Measurements from ENCODE around the gene WDPCP. TPM values are rescaled to one million over a fixed set of nuclear protein-coding genes. Genes with fewer than 3 reads are reported as not detected.

WDPCP gene
- total RNA-seq, 1 donor from 2014 or later, result 12.3 TPM

- DNase-seq, result no peak
- no peak for ATAC-seq
- no peak overlapping the region for H3K27ac ChIP-seq
- H3K4me3 ChIP-seq, result no peak overlapping the region
- H3K36me3 ChIP-seq, result no peaks in the 10 kb centered on the region
- no peaks in the 10 kb centered on the region for H3K9me3 ChIP-seq
- intact Hi-C loops (cut with DNase I), result no loop called here
- H3K4me1 ChIP-seq, result no peaks in the 10 kb centered on the region
- no peaks in the 10 kb centered on the region for H3K27me3 ChIP-seq (ENCODE audit: low read depth)
- TF ChIP-seq, protein P1, sequence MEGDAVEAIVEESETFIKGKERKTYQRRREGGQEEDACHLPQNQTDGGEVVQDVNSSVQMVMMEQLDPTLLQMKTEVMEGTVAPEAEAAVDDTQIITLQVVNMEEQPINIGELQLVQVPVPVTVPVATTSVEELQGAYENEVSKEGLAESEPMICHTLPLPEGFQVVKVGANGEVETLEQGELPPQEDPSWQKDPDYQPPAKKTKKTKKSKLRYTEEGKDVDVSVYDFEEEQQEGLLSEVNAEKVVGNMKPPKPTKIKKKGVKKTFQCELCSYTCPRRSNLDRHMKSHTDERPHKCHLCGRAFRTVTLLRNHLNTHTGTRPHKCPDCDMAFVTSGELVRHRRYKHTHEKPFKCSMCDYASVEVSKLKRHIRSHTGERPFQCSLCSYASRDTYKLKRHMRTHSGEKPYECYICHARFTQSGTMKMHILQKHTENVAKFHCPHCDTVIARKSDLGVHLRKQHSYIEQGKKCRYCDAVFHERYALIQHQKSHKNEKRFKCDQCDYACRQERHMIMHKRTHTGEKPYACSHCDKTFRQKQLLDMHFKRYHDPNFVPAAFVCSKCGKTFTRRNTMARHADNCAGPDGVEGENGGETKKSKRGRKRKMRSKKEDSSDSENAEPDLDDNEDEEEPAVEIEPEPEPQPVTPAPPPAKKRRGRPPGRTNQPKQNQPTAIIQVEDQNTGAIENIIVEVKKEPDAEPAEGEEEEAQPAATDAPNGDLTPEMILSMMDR (IDR thresholded peaks at IDR 0.05), result peak; percentile 27
Observed at GRCh38 chr2:63544017-63544627, 44.2 kb downstream of the WDPCP start.

DNA sequence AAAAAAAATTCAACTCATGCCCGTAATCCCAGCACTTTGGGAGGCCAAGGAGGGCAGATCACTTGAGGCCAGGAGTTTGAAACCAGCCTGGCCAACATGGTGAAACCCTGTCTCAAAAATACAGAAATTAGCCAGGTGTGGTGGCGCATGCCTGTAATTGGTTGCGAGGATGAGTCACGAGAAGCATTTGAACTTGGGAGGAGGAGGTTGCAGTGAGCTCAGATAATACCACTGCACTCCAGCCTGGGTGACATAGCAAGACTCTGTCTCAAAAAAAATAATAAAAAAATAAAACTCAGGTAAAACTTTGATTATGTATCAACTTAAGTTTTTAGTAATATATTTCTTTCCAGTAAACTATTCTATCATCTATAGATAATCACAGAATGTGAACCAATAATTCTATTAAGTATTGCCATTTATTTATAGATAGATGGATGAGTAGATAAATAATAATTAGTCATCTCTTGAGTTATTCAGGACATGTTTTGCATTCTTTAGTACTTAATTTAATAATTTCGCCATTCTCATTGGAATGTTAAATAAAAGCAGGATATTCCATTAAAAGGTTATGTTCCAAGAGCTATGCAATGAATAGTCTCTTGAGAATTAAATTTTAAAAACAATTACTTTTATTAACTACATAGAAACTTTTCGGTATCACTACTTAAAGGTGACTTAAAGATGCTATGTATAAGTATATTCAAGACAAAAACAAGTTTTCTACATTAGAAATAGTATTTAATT, 48.7 kb downstream of the WDPCP start:
- Histone ChIP-seq H3K36me3 (no peaks in the 10 kb centered on the region), H3K4me1 (no peaks in the 10 kb centered on the region), H3K27me3 (ENCODE audit: low read depth) (no peaks in the 10 kb centered on the region), H3K27ac (no peak overlapping the region), H3K9me3 (peaks cover 3% of the 10 kb centered on the region), H3K4me3 (no peak overlapping the region)
- no peak for DNase-seq
- TF ChIP-seq, protein P1 (IDR thresholded peaks at IDR 0.05), result no peak
- no peak for ATAC-seq
- intact Hi-C loops (cut with DNase I), result no loop called here

GRCh38 chr2:63538390-63538789, 49.9 kb downstream of the WDPCP start:
- intact Hi-C loops (cut with DNase I), result no loop called here
- H3K36me3 ChIP-seq, result no peaks in the 10 kb centered on the region
- no peak overlapping the region for H3K27ac ChIP-seq
- ATAC-seq (no peak), DNase-seq (no peak)
- TF ChIP-seq, protein P1 (IDR thresholded peaks at IDR 0.05), result no peak
- no peak overlapping the region for H3K4me3 ChIP-seq
- peaks cover 3% of the 10 kb centered on the region for H3K9me3 ChIP-seq
- no peaks in the 10 kb centered on the region for H3K27me3 ChIP-seq (ENCODE audit: low read depth)
- H3K4me1 ChIP-seq, result no peaks in the 10 kb centered on the region

DNA sequence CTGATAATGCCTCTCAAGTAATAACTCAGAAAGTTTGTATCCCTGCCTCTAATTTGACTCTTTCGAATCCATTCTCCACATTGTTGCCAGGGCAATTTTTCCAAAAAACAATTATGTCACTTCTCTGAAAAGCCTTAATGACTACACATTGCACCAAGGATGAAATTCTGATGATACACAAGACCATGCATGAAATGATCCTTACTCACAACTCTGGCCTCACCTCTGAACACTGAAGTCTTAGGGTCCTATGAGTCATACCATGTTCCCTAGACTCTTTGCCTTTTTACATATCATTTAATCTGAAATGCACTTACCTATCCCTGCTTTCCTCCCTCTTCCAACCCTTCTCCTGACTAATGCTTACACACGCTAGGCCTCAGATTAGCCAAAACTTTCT, 51.0 kb downstream of the WDPCP start:
- ATAC-seq, result no peak
- H3K4me3 ChIP-seq, result no peak overlapping the region
- intact Hi-C loops (cut with DNase I), result no loop called here

DNA sequence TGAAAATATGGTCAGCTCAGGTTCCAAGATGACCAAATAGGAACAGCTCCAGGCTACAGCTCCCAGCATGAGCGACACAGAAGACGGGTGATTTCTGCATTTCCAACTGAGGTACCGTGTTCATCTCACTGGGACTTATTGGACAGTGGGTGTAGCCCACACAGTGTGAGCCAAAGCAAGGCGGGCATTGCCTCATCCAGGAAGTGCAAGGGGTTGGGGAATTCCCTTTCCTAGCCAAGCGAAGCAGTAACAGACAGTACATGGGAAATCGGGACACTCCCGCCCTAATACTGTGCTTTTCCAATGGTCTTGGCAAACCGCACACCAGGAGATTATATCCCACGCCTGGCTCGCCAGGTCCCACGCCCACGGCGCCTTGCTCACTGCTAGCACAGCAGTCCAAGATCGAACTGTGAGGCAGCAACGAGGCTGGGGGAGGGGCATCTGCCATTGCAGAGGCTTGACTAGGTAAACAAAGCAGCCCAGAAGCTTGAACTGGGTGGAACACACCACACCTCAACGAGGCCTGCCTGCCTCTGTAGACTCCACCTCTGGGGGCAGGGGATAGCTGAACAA, 57.5 kb downstream of the WDPCP start:
- intact Hi-C loops (cut with DNase I), result no loop called here
- DNase-seq (no peak), ATAC-seq (no peak)
- peaks cover 7% of the 10 kb centered on the region for H3K9me3 ChIP-seq
- no peak overlapping the region for H3K27ac ChIP-seq
- H3K27me3 ChIP-seq (ENCODE audit: low read depth), result no peaks in the 10 kb centered on the region
- H3K36me3 ChIP-seq, result no peaks in the 10 kb centered on the region
- H3K4me1 ChIP-seq, result no peaks in the 10 kb centered on the region
- TF ChIP-seq, protein P1 (IDR thresholded peaks at IDR 0.05), result no peak
- no peak overlapping the region for H3K4me3 ChIP-seq

More for the DNA sequence above, 51.0 kb downstream of the WDPCP start:
- Histone ChIP-seq H3K27me3 (ENCODE audit: low read depth) (no peaks in the 10 kb centered on the region), H3K36me3 (no peaks in the 10 kb centered on the region), H3K4me1 (no peaks in the 10 kb centered on the region), H3K9me3 (peaks cover 3% of the 10 kb centered on the region), H3K27ac (no peak overlapping the region)
- TF ChIP-seq, protein P1 (IDR thresholded peaks at IDR 0.05), result no peak
- DNase-seq, result no peak
